DND-41 (cell line): ENCODE measurements around the gene HDAC4.

Source experiments
- EZH2 ChIP-seq: IDR thresholded peaks from 3 replicates; pipeline ENCODE4 v1.6.1; 2012; ENCODE audit warnings: borderline replicate concordance, low read depth, mild to moderate bottlenecking, moderate library complexity, low read length, inconsistent platforms; ENCODE audit not compliant: severe bottlenecking
- TF ChIP-seq, protein P1 (sequence below): IDR thresholded peaks from 2 replicates; pipeline ENCODE4 v1.5.1; 2012; ENCODE audit warnings: borderline replicate concordance, low read length, moderate library complexity, mild to moderate bottlenecking; ENCODE audit not compliant: poor library complexity, severe bottlenecking; ENCODE audit errors: extremely low read depth

DNA sequence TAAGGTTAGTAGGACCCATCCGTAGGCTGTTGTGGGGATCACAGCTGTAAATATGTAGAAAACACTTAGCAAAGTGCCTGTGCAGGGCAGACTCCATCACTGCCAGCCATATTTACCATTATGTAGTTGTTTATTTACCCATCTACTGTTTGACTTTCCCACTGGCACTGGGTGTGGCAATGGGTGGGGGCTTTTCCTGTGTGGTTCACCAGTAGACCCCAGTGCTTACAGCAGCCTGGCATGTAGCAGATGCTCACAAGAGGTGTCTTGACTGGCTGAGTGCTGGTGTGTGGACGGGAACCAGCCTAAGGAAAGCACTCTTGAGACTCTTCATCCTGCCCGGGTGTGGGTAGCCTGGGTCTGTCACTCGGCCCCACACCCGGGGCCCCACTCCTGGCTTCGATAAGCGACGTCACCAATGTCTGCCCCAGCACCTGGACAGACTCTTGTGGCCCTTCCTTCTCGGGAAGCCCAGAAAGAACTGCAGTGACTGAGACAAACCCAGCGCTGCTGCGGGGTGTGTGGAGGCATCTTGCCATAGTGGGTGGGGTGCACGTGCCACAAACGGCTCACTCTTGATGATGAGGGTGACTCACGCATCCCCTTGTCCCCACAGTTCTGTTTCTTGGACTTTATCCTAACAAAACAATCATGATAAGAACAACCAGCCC, 78.3 kb downstream of the HDAC4 start:
- TF ChIP-seq, protein P1, sequence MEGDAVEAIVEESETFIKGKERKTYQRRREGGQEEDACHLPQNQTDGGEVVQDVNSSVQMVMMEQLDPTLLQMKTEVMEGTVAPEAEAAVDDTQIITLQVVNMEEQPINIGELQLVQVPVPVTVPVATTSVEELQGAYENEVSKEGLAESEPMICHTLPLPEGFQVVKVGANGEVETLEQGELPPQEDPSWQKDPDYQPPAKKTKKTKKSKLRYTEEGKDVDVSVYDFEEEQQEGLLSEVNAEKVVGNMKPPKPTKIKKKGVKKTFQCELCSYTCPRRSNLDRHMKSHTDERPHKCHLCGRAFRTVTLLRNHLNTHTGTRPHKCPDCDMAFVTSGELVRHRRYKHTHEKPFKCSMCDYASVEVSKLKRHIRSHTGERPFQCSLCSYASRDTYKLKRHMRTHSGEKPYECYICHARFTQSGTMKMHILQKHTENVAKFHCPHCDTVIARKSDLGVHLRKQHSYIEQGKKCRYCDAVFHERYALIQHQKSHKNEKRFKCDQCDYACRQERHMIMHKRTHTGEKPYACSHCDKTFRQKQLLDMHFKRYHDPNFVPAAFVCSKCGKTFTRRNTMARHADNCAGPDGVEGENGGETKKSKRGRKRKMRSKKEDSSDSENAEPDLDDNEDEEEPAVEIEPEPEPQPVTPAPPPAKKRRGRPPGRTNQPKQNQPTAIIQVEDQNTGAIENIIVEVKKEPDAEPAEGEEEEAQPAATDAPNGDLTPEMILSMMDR, result no peak
- TF ChIP-seq EZH2, result no peak
